HepG2 (cell line): ENCODE data around the gene ACTR3. TPM values are rescaled to one million over a fixed set of nuclear protein-coding genes. Genes with fewer than 3 reads are reported as not detected.

Source experiments
- ATF7 ChIP-seq, 2 experiments: fragments of 450-650 bp in 1 of 2; sonication (generic) in 1 of 2; formaldehyde crosslinking in 1 of 2; IDR thresholded peaks; 2 replicates each; pipeline versions ENCODE4 v1.4.0 to v1.6.1; 2016 to 2020; ENCODE audit warnings: antibody characterized with exemption in 1 of 2, mild to moderate bottlenecking in 1 of 2, missing genetic modification reagents in 1 of 2
- ELF4 ChIP-seq: sonication (generic); formaldehyde crosslinking; IDR thresholded peaks from 2 replicates; pipeline ENCODE4 v1.5.0; 2020; ENCODE audit warnings: missing genetic modification reagents, mild to moderate bottlenecking, moderate library complexity, borderline replicate concordance
- FLYWCH1 ChIP-seq: sonication (generic); formaldehyde crosslinking; IDR thresholded peaks from 2 replicates; pipeline ENCODE4 v1.8.1; 2023; ENCODE audit warnings: mild to moderate bottlenecking, missing genetic modification reagents
- FOXP4 ChIP-seq: sonication (generic); formaldehyde crosslinking; IDR thresholded peaks from 2 replicates; pipeline ENCODE4 v1.4.0; 2020; ENCODE audit warnings: missing genetic modification reagents
- HOXA3 ChIP-seq: sonication (generic); formaldehyde crosslinking; IDR thresholded peaks from 2 replicates; pipeline ENCODE4 v1.5.0; 2020; ENCODE audit warnings: missing genetic modification reagents
- JUNB ChIP-seq: sonication (generic); formaldehyde crosslinking; IDR thresholded peaks from 2 replicates; pipeline ENCODE4 v1.8.0; 2022; ENCODE audit warnings: missing genetic modification reagents, mild to moderate bottlenecking, borderline replicate concordance
- KDM2A ChIP-seq: sonication (generic); formaldehyde crosslinking; IDR thresholded peaks from 2 replicates; pipeline ENCODE4 v1.4.0; 2020; ENCODE audit warnings: low read depth, missing genetic modification reagents, borderline replicate concordance
- NCOA1 ChIP-seq: sonication (generic); formaldehyde crosslinking; IDR thresholded peaks from 2 replicates; pipeline ENCODE4 v1.9.0; 2021; ENCODE audit warnings: missing genetic modification reagents
- NCOA2 ChIP-seq: sonication (generic); formaldehyde crosslinking; IDR thresholded peaks from 2 replicates; pipeline ENCODE4 v1.8.0; 2022; ENCODE audit warnings: inconsistent platforms
- RCOR2 ChIP-seq: IDR thresholded peaks from 2 replicates; pipeline ENCODE4 v1.6.1; 2016; ENCODE audit warnings: missing biosample characterization, missing genetic modification reagents
- SATB2 ChIP-seq: sonication (generic); formaldehyde crosslinking; IDR thresholded peaks from 2 replicates; pipeline ENCODE4 v1.5.0; 2020; ENCODE audit warnings: missing genetic modification reagents
- SMAD1 ChIP-seq: sonication (generic); formaldehyde crosslinking; IDR thresholded peaks from 2 replicates; pipeline ENCODE4 v1.4.0; 2020; ENCODE audit warnings: missing genetic modification reagents, low read depth, mild to moderate bottlenecking, borderline replicate concordance
- TIGD3 ChIP-seq: sonication (generic); formaldehyde crosslinking; IDR thresholded peaks from 2 replicates; pipeline ENCODE4 v1.5.1; 2020; ENCODE audit warnings: mild to moderate bottlenecking, missing genetic modification reagents, borderline replicate concordance
- ZBTB4 ChIP-seq: sonication (generic); formaldehyde crosslinking; IDR thresholded peaks from 2 replicates; pipeline ENCODE4 v1.4.0; 2020; ENCODE audit warnings: missing genetic modification reagents, mild to moderate bottlenecking, borderline replicate concordance
- ZHX1 ChIP-seq: sonication (generic); formaldehyde crosslinking; IDR thresholded peaks from 2 replicates; pipeline ENCODE4 v1.8.1; 2022; ENCODE audit warnings: low read depth, mild to moderate bottlenecking, missing genetic modification reagents
- ZNF383 ChIP-seq: sonication (generic); formaldehyde crosslinking; IDR thresholded peaks from 2 replicates; pipeline ENCODE4 v1.4.0; 2020; ENCODE audit warnings: missing genetic modification reagents, mild to moderate bottlenecking, borderline replicate concordance
- ZNF44 ChIP-seq: sonication (generic); formaldehyde crosslinking; IDR thresholded peaks from 2 replicates; pipeline ENCODE4 v1.5.1; 2020; ENCODE audit warnings: mild to moderate bottlenecking, missing genetic modification reagents
- ZNF670 ChIP-seq: sonication (generic); formaldehyde crosslinking; IDR thresholded peaks from 2 replicates; pipeline ENCODE4 v1.8.0; 2022; ENCODE audit warnings: mild to moderate bottlenecking, missing genetic modification reagents, borderline replicate concordance
- polyA plus RNA-seq, 8 experiments: library from polyadenylated mRNA; depleted of rRNA in 3 of 8; stranded (reverse) in 7 of 8; unstranded in 1 of 8; fragments of >200 nt; fragmentation: Illumina TruSeq in 4 of 8; extraction: Trizol in 4 of 8; gene quantifications; 2 replicates each; pipeline versions ENCODE4 v1.2.1 to v1.2.3, GENCODE V29; 2011 to 2016; ENCODE audit warnings: low read depth in 4 of 8, missing spikeins in 1 of 8, mixed read lengths in 1 of 8; ENCODE audit not compliant: insufficient read depth in 1 of 8
- total RNA-seq, 5 experiments: library from RNA; depleted of rRNA; stranded (reverse); fragments of >200 nt; fragmentation: Illumina TruSeq; extraction: Trizol; gene quantifications; 2 replicates each; pipeline ENCODE4 v1.2.3, GENCODE V29; 2016; ENCODE audit warnings: low read depth in 1 of 5

Gene ACTR3
- total and polyA plus RNA-seq, 2 of the 13 experiments (the other 11 are each of a cell fraction or from before 2014, with no cell fraction given), result 123 to 225 TPM

- peak; percentile 68; the same call in 1 of the 2 replicates for TF ChIP-seq HOXA3 (CRISPR knock-in tag)
- no peak for TF ChIP-seq RCOR2 (CRISPR knock-in tag)
- no peak for TF ChIP-seq NCOA1 (CRISPR knock-in tag)
- TF ChIP-seq KDM2A, result peak; percentile 29
- TF ChIP-seq ZBTB4 (CRISPR knock-in tag), result no peak
- TF ChIP-seq ZHX1, result peak; percentile 32; the same call in 1 of the 2 replicates
- TF ChIP-seq ZNF44, result 0 out of 2 replicates have a peak, but pooled peaks have one; percentile 34
- 0 out of 2 replicates have a peak, but pooled peaks have one; percentile 18 for TF ChIP-seq FOXP4 (CRISPR knock-in tag)
- no peak for TF ChIP-seq ELF4 (CRISPR knock-in tag)
- TF ChIP-seq ATF7 (IDR thresholded peaks at IDR 0.05), result no peak
- TF ChIP-seq ATF7 (CRISPR knock-in tag; IDR thresholded peaks at IDR 0.05), result no peak
- no peak for TF ChIP-seq ZNF383 (CRISPR knock-in tag)
- TF ChIP-seq FLYWCH1 (CRISPR knock-in tag), result no peak
- TF ChIP-seq ZNF670 (CRISPR knock-in tag), result peak; percentile 40; the same call in 1 of the 2 replicates
- no peak for TF ChIP-seq NCOA2 (CRISPR knock-in tag)
- TF ChIP-seq SMAD1 (CRISPR knock-in tag), result no peak
- no peak for TF ChIP-seq JUNB (CRISPR knock-in tag)
- no peak for TF ChIP-seq TIGD3
- no peak for TF ChIP-seq SATB2 (CRISPR knock-in tag)
Measured at GRCh38 chr2:113979191-113980128, 89.6 kb downstream of the ACTR3 start (continued).
